Stimulated activated CD8-positive, alpha-beta memory T cell treated with anti-CD3 and anti-CD28 coated beads, Interleukin-7, amount 100 ng/mL, for 1 hour (primary cell): Measurements from ENCODE around the gene NRXN2.

ENCODE experiments used
- DNase-seq, 2 donors: peaks; one replicate each; pipeline ENCODE4 v3.0.0-alpha.2; 2020; ENCODE audit warnings: low read depth in 2 of 2

The NRXN2 gene

GRCh38 chr11:64759131-64759721, 36.2 kb upstream of the NRXN2 start:
- DNase-seq, result no peak

- no peak for DNase-seq
These were observed 35.5 kb upstream of the NRXN2 start for GRCh38 chr11:64758330-64759079.

GRCh38 chr11:64757549-64758329, 34.7 kb upstream of the NRXN2 start:
- DNase-seq, result no peak

- DNase-seq, result no peak
These were observed 32.8 kb upstream of the NRXN2 start for GRCh38 chr11:64755681-64756361.

GRCh38 chr11:64754919-64755662, 32.1 kb upstream of the NRXN2 start:
- DNase-seq, result no peak

GRCh38 chr11:64754124-64754918, 31.3 kb upstream of the NRXN2 start:
- DNase-seq, result no peak

GRCh38 chr11:64753380-64754123, 30.6 kb upstream of the NRXN2 start:
- DNase-seq, result no peak

- DNase-seq, result no peak
These were observed 30.0 kb upstream of the NRXN2 start for GRCh38 chr11:64753019-64753379.

GRCh38 chr11:64752175-64752970, 29.4 kb upstream of the NRXN2 start:
- no peak for DNase-seq

GRCh38 chr11:64751580-64751979, 28.6 kb upstream of the NRXN2 start:
- no peak for DNase-seq

- DNase-seq, result no peak
These were observed 28.1 kb upstream of the NRXN2 start for GRCh38 chr11:64751136-64751535.

GRCh38 chr11:64750361-64751054, 27.5 kb upstream of the NRXN2 start:
- DNase-seq, result no peak

- no peak for DNase-seq
These were observed 25.1 kb upstream of the NRXN2 start for GRCh38 chr11:64747961-64748665.

- DNase-seq, result no peak
These were observed 23.5 kb upstream of the NRXN2 start for GRCh38 chr11:64746486-64746885.

- DNase-seq, result peak; percentile 62 to 63
These were observed 22.7 kb upstream of the NRXN2 start for GRCh38 chr11:64745521-64746328.

GRCh38 chr11:64745189-64745520, 22.2 kb upstream of the NRXN2 start:
- DNase-seq, result peak; percentile 53 to 56

- DNase-seq, result no peak
These were observed 21.7 kb upstream of the NRXN2 start for GRCh38 chr11:64744544-64745188.
